Tibial nerve (tissue), 4 donors: ENCODE results near the gene KIF2C.

Experiments used
- CTCF ChIP-seq, 5 experiments: fragments of 200-600 bp in 3 of 5; fragments of 450-650 bp in 2 of 5; sonication (generic) in 3 of 5; IDR thresholded peaks; one replicate each; pipeline ENCODE4 v1.5.1; 2016 to 2019; ENCODE audit warnings: antibody characterized with exemption in 5 of 5, mild to moderate bottlenecking in 3 of 5, moderate library complexity in 2 of 5
- EP300 ChIP-seq, 2 donors: sonication (generic); formaldehyde crosslinking; IDR thresholded peaks; one replicate each; pipeline ENCODE4 v1.6.1; 2017; ENCODE audit warnings: antibody characterized with exemption in 2 of 2, mild to moderate bottlenecking in 1 of 2
- POLR2A ChIP-seq, 2 donors: fragments of 450-650 bp; IDR thresholded peaks; one replicate each; pipeline ENCODE4 v1.6.1; 2017; ENCODE audit warnings: antibody characterized with exemption in 2 of 2, mild to moderate bottlenecking in 2 of 2, moderate library complexity in 2 of 2

DNA sequence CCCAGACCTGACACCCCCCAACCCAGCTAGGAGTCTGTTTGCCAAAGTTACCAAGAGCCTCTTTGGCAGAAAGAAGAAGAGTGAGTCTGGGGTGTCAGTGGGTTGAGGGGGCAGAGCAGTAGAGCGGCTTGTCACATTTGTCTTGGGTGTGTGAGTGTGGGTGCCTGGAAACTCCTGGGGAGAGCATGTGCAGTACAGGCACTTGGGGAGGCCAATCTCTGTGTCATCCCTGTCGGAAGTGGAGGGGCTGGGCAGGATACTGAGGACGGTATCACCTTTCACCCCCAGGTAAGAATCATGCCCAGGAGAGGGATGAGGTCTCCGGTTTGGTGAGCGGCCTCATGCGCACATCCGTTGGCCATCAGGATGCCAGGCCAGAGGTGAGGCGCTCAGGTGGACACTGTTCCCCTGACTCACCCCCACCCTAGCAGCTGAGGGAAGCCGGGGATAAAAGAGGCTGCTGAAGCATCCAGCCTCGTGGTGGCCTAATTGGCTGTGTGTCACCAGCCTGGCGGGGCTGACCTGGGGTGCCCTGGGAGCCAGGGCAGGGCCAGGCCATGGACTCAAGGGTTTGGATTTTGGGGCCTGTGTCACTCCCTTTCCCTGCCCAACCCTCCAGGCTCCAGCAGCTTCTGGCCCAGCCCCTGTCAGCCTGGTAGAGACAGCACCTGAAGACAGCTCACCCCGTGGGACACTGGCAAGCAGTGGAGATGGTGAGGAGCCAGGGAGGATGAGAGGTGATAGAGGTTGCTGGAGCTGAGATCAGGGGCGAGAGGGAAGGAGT lies 63.9 kb downstream of the KIF2C start:
- no peak for TF ChIP-seq CTCF (IDR thresholded peaks at IDR 0.05)
- TF ChIP-seq POLR2A (IDR thresholded peaks at IDR 0.05), result no peak
- TF ChIP-seq EP300 (IDR thresholded peaks at IDR 0.05), result no peak
